K562 (cell line): Measurements from ENCODE around the gene NUSAP1. TPM values are rescaled to one million over a fixed set of nuclear protein-coding genes. Genes with fewer than 3 reads are reported as not detected.

Source experiments
- ATAC-seq: fragments of 200-7000 bp; cut with Tn5 transposase; 3 replicates; pipeline ENCODE4 v1.9.1; 2020; ENCODE audit warnings: moderate library complexity
- BruUV-seq: library from RNA; stranded (reverse); fragments of 400-500 nt; replicated peaks from 2 replicates; lab custom pipeline; 2021; lab: Mats Ljungman, UMichigan
- CTCF ChIA-PET: fragments of 300-600 bp; formaldehyde crosslinking; extraction: SDS; loops from one replicate; lab custom pipeline; 2021; ENCODE audit warnings: low intra/inter-chr PET ratio; lab: Yijun Ruan, JAX
- POLR2A ChIA-PET: fragments of 300-600, 350-650 bp; sonication (Branson Sonifier 250); formaldehyde crosslinking; extraction: SDS; loops from one replicate; lab custom pipeline; 2021; ENCODE audit warnings: antibody characterized with exemption, inconsistent platforms; lab: Yijun Ruan, JAX
- DNase-seq, 4 experiments: peaks; one replicate each; pipeline versions ENCODE4 v3.0.0 to v3.0.0-alpha.2; 2011 to 2018; ENCODE audit warnings: low spot score in 3 of 4, mixed read lengths in 3 of 4; ENCODE audit errors: extremely low read depth in 1 of 4
- FAIRE-seq: peaks from 2 replicates; lab custom pipeline; 2011; peaks lifted over from hg19 to GRCh38; lab: Jason Lieb, UNC
- H2AFZ ChIP-seq: 2 replicates; pipeline ENCODE4 v1.6.0; 2011; ENCODE audit warnings: low read depth, low read length, control low read depth, inconsistent platforms
- H3K27ac ChIP-seq: fragments of 200-600 bp; 3 replicates; pipeline ENCODE4 v1.8.0; 2011; ENCODE audit warnings: low read depth, mild to moderate bottlenecking, control low read depth, inconsistent platforms, low read length, moderate library complexity, mixed read lengths; ENCODE audit errors: extremely low read depth
- H3K27me3 ChIP-seq, 2 experiments: fragments of 300-600 bp in 1 of 2; 2 replicates in 1 of 2; 3 replicates in 1 of 2; pipeline versions ENCODE4 v1.6.0 to v1.8.0; 2011; ENCODE audit warnings: inconsistent platforms in 2 of 2, low read length in 2 of 2, mild to moderate bottlenecking in 1 of 2, mixed read lengths in 1 of 2, moderate library complexity in 1 of 2; ENCODE audit not compliant: control insufficient read depth in 2 of 2, insufficient read depth in 2 of 2
- H3K36me3 ChIP-seq: fragments of 300-600 bp; 3 replicates; pipeline ENCODE4 v1.8.0; 2011; ENCODE audit warnings: mild to moderate bottlenecking, low read length, inconsistent platforms; ENCODE audit not compliant: control insufficient read depth, insufficient read depth
- H3K4me1 ChIP-seq, 2 experiments: fragments of 200-600 bp in 1 of 2; replicated peaks in 1 of 2; 2 replicates in 1 of 2; 3 replicates in 1 of 2; pipeline versions ENCODE4 v1.5.1 to v1.8.0; 2011; ENCODE audit warnings: inconsistent platforms in 2 of 2, low read length in 2 of 2, mild to moderate bottlenecking in 1 of 2, mixed read lengths in 1 of 2, moderate library complexity in 1 of 2; ENCODE audit not compliant: control insufficient read depth in 2 of 2, insufficient read depth in 2 of 2
- H3K4me2 ChIP-seq: 2 replicates; pipeline ENCODE4 v1.6.1; 2011; ENCODE audit warnings: low read length, control low read depth, inconsistent platforms, mixed read lengths; ENCODE audit not compliant: insufficient read depth
- H3K4me3 ChIP-seq: fragments of 200-600 bp; sonication (generic), shearing (Covaris generic); 2 replicates; pipeline ENCODE4 v1.5.1; 2016; ENCODE audit warnings: control low read depth, inconsistent platforms
- H3K79me2 ChIP-seq: fragments of 200-600 bp; 3 replicates; pipeline ENCODE4 v1.8.0; 2011; ENCODE audit warnings: low read length, inconsistent platforms; ENCODE audit not compliant: control insufficient read depth, insufficient read depth
- H3K9ac ChIP-seq, 2 experiments: 2 replicates each; pipeline versions ENCODE4 v1.6.0 to v1.6.1; 2011; ENCODE audit warnings: low read depth in 2 of 2, low read length in 2 of 2, control low read depth in 1 of 2, inconsistent platforms in 1 of 2, mild to moderate bottlenecking in 1 of 2, mixed read lengths in 1 of 2; ENCODE audit not compliant: insufficient read depth in 1 of 2
- H3K9me1 ChIP-seq: one replicate; pipeline ENCODE4 v1.6.0; 2011; ENCODE audit warnings: inconsistent platforms, mild to moderate bottlenecking, low read length, moderate library complexity; ENCODE audit not compliant: control insufficient read depth, insufficient read depth
- H3K9me3 ChIP-seq: replicated peaks from 2 replicates; pipeline ENCODE4 v1.5.1; 2011; ENCODE audit warnings: low read depth, low read length, inconsistent platforms; ENCODE audit not compliant: control insufficient read depth, insufficient read depth
- H4K20me1 ChIP-seq: replicated peaks from 2 replicates; pipeline ENCODE4 v1.6.1; 2011; ENCODE audit warnings: low read length, inconsistent platforms, mixed read lengths; ENCODE audit not compliant: control insufficient read depth, insufficient read depth
- BACH1 ChIP-seq: fragments of 200-800 bp; sonication (Bioruptor generic); IDR thresholded peaks from 2 replicates; pipeline ENCODE4 v1.6.1; 2016; ENCODE audit warnings: missing genetic modification characterization, missing compliant biosample characterization
- CCNT2 ChIP-seq: IDR thresholded peaks from 2 replicates; pipeline ENCODE4 v1.6.1; 2011; ENCODE audit warnings: borderline replicate concordance, low read depth, mild to moderate bottlenecking, moderate library complexity, mixed read lengths, low read length; ENCODE audit not compliant: insufficient read length; ENCODE audit errors: extremely low read depth
- DDX20 ChIP-seq: fragments of 450-650 bp; IDR thresholded peaks from 2 replicates; pipeline ENCODE4 v1.6.1; 2016; ENCODE audit warnings: missing genetic modification characterization, low read depth, mild to moderate bottlenecking, missing compliant biosample characterization, moderate library complexity
- ELF1 ChIP-seq: fragments of 200-800 bp; sonication (Bioruptor generic); IDR thresholded peaks from 2 replicates; pipeline ENCODE4 v1.6.1; 2016; ENCODE audit warnings: missing genetic modification characterization, missing compliant biosample characterization
- HIVEP1 ChIP-seq: fragments of 250-450 bp; sonication (Bioruptor Pico); IDR thresholded peaks from 2 replicates; pipeline ENCODE4 v1.4.0; 2020; ENCODE audit warnings: mild to moderate bottlenecking
- KHSRP ChIP-seq: fragments of 450-650 bp; IDR thresholded peaks from 2 replicates; pipeline ENCODE4 v1.6.1; 2017
- MCM2 ChIP-seq: fragments of 450-650 bp; IDR thresholded peaks from 2 replicates; pipeline ENCODE4 v1.6.1; 2017; ENCODE audit warnings: low read depth, mild to moderate bottlenecking
- MTF1 ChIP-seq: fragments of 250-450 bp; sonication (Bioruptor Pico); IDR thresholded peaks from 2 replicates; pipeline ENCODE4 v1.9.0; 2021; ENCODE audit warnings: moderate library complexity, mild to moderate bottlenecking, inconsistent platforms, borderline replicate concordance
- RFX1 ChIP-seq: fragments of 450-650 bp; IDR thresholded peaks from 2 replicates; pipeline ENCODE4 v1.6.1; 2016; ENCODE audit warnings: mild to moderate bottlenecking, moderate library complexity
- SMARCA4 ChIP-seq: fragments of 450-650 bp; IDR thresholded peaks from 2 replicates; pipeline ENCODE4 v1.6.1; 2016
- SNRNP70 ChIP-seq: fragments of 200-400 bp; formaldehyde crosslinking; optimal IDR thresholded peaks from 2 replicates; pipeline ENCODE3; 2017; ENCODE audit warnings: low read depth, low read length
- TCFL5 ChIP-seq: fragments of 250-450 bp; sonication (Bioruptor Pico); conservative IDR thresholded peaks from 2 replicates; pipeline ENCODE4 v1.6.1; 2021; ENCODE audit warnings: mild to moderate bottlenecking, moderate library complexity, matching md5 sums
- ZC3H4 ChIP-seq: sonication (generic); formaldehyde crosslinking; IDR thresholded peaks from 2 replicates; pipeline ENCODE4 v1.9.0; 2021; ENCODE audit warnings: missing genetic modification reagents, borderline replicate concordance
- ZNF184 ChIP-seq: sonication (generic); formaldehyde crosslinking; IDR thresholded peaks from 2 replicates; pipeline ENCODE4 v1.5.0; 2020; ENCODE audit warnings: missing genetic modification reagents
- ZZZ3 ChIP-seq: fragments of 450-650 bp; IDR thresholded peaks from 2 replicates; pipeline ENCODE4 v1.6.1; 2016; ENCODE audit warnings: antibody characterized with exemption, mild to moderate bottlenecking, moderate library complexity
- WGBS: fragments of 100-300 bp; shearing (Covaris generic); methylation state at CpG from one replicate; pipeline ENCODE4 v1.1.6; 2016; ENCODE audit warnings: low coverage, mixed read lengths; ENCODE audit not compliant: insufficient coverage; ENCODE audit errors: missing lambda C conversion rate; 5-methylcytosine and 5-hydroxymethylcytosine counted together
- in situ Hi-C: fragments of 300-500 bp; cut with MboI; formaldehyde crosslinking; loops from 4 replicates; pipeline ENCODE4 v1.15.0; 2018; ENCODE audit warnings: inconsistent platforms, mixed read lengths
- intact Hi-C: fragments of 100-400 bp; cut with micrococcal nuclease; formaldehyde crosslinking; loops from 2 replicates; pipeline ENCODE4 v1.14.2; 2022
- polyA plus RNA-seq, 8 experiments: library from polyadenylated mRNA; depleted of rRNA in 4 of 8; stranded (reverse) in 5 of 8; unstranded in 3 of 8; fragments of >200 nt; fragmentation: Nextera tagmentation in 2 of 8; fragmentation: Illumina TruSeq in 1 of 8; extraction: Ambion mirVana in 2 of 8; extraction: Trizol in 1 of 8; gene quantifications; 2 replicates each; pipeline versions ENCODE4 v1.2.1 to v1.2.3, GENCODE V29; 2011 to 2014; ENCODE audit warnings: inconsistent platforms in 1 of 8, missing spikeins in 1 of 8
- total RNA-seq, 7 experiments: library from RNA; depleted of rRNA in 6 of 7; stranded (reverse); fragments of >200 nt in 6 of 7; fragmentation: Illumina TruSeq in 2 of 7; extraction: Trizol in 2 of 7; gene quantifications; 2 replicates each; pipeline versions ENCODE4 v1.2.1 to v1.2.3, GENCODE V29; 2011 to 2021; ENCODE audit warnings: low replicate concordance in 1 of 7
- TF ChIP-seq, protein P1 (sequence below): IDR thresholded peaks from 2 replicates; pipeline ENCODE4 v1.6.1; 2012; ENCODE audit warnings: low read depth, low read length, improper control_type of control experiment, borderline replicate concordance
- TF ChIP-seq, protein P2 (sequence below): fragments of 450-650 bp; IDR thresholded peaks from 2 replicates; pipeline ENCODE4 v1.6.1; 2014; ENCODE audit warnings: low read depth, mild to moderate bottlenecking, moderate library complexity, borderline replicate concordance
- TF ChIP-seq, protein P3 (sequence below): fragments of 250-450 bp; sonication (Bioruptor Pico); IDR thresholded peaks from 2 replicates; pipeline ENCODE4 v1.5.0; 2021; ENCODE audit warnings: mild to moderate bottlenecking, borderline replicate concordance

NUSAP1 gene
- total and polyA plus RNA-seq, 9 of the 15 experiments (the other 6 are each of a cell fraction or from before 2014, with no cell fraction given): 119 to 266 (median 227) TPM

- no peak for TF ChIP-seq BACH1 (tag)
- TF ChIP-seq MCM2: no peak
These were observed 8.8 kb downstream of the NUSAP1 start (continued) for GRCh38 chr15:41341519-41341918.

DNA sequence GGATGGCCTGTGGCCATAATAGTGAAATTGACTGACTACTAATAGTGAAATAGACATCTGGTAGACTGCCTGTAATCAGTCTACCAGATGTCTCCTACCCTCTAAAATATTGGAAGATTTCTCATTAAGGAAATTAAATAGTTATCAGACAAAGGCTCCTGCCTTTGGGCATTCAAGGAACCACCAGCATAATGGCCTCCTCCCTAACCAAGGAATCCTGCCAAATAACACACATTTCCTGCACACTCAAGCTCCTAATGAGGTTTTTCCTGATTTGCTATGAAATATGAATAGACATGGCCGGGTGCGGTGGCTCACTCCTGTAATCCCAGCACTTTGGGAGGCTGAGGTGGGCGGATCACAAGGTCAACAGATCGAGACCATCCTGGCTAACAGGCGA, 14.6 kb downstream of the NUSAP1 start:
- no peaks in the 10 kb centered on the region for H3K27me3 ChIP-seq
- H3K36me3 ChIP-seq: peaks cover 91% of the 10 kb centered on the region
- 95% methylated on average over 5 of the region's 5 CpGs for WGBS
- no peak overlapping the region for H3K27ac ChIP-seq
- FAIRE-seq (no peak), DNase-seq (no peak), ATAC-seq (no peak)
- H2AFZ ChIP-seq: no peak overlapping the region
- no peak for TF ChIP-seq SMARCA4
- no peak for TF ChIP-seq KHSRP
- TF ChIP-seq MTF1 (CRISPR knock-in tag): no peak
- TF ChIP-seq, protein P1, sequence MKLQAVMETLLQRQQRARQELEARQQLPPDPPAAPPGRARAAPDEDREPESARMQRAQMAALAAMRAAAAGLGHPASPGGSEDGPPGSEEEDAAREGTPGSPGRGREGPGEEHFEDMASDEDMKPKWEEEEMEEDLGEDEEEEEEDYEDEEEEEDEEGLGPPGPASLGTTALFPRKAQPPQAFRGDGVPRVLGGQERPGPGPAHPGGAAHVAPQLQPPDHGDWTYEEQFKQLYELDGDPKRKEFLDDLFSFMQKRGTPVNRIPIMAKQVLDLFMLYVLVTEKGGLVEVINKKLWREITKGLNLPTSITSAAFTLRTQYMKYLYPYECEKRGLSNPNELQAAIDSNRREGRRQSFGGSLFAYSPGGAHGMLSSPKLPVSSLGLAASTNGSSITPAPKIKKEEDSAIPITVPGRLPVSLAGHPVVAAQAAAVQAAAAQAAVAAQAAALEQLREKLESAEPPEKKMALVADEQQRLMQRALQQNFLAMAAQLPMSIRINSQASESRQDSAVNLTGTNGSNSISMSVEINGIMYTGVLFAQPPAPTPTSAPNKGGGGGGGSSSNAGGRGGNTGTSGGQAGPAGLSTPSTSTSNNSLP: no peak
- TF ChIP-seq ELF1 (tag): no peak
- TF ChIP-seq ZNF184 (CRISPR knock-in tag): no peak
- no peak for TF ChIP-seq ZZZ3
- no peak for TF ChIP-seq ZC3H4 (CRISPR knock-in tag)
- no peak for TF ChIP-seq CCNT2
- no peak for TF ChIP-seq RFX1
- TF ChIP-seq, protein P2, sequence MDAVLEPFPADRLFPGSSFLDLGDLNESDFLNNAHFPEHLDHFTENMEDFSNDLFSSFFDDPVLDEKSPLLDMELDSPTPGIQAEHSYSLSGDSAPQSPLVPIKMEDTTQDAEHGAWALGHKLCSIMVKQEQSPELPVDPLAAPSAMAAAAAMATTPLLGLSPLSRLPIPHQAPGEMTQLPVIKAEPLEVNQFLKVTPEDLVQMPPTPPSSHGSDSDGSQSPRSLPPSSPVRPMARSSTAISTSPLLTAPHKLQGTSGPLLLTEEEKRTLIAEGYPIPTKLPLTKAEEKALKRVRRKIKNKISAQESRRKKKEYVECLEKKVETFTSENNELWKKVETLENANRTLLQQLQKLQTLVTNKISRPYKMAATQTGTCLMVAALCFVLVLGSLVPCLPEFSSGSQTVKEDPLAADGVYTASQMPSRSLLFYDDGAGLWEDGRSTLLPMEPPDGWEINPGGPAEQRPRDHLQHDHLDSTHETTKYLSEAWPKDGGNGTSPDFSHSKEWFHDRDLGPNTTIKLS: no peak
- TF ChIP-seq HIVEP1 (CRISPR knock-in tag): no peak
- TF ChIP-seq SNRNP70: no peak
- no peak for TF ChIP-seq TCFL5 (CRISPR knock-in tag)
- TF ChIP-seq DDX20 (tag): no peak
- TF ChIP-seq, protein P3, sequence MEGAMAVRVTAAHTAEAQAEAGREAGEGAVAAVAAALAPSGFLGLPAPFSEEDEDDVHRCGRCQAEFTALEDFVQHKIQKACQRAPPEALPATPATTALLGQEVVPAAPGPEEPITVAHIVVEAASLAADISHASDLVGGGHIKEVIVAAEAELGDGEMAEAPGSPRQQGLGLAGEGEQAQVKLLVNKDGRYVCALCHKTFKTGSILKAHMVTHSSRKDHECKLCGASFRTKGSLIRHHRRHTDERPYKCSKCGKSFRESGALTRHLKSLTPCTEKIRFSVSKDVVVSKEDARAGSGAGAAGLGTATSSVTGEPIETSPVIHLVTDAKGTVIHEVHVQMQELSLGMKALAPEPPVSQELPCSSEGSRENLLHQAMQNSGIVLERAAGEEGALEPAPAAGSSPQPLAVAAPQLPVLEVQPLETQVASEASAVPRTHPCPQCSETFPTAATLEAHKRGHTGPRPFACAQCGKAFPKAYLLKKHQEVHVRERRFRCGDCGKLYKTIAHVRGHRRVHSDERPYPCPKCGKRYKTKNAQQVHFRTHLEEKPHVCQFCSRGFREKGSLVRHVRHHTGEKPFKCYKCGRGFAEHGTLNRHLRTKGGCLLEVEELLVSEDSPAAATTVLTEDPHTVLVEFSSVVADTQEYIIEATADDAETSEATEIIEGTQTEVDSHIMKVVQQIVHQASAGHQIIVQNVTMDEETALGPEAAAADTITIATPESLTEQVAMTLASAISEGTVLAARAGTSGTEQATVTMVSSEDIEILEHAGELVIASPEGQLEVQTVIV (CRISPR knock-in tag): no peak
- H3K9me1 ChIP-seq: no peaks in the 10 kb centered on the region
- H3K4me2 ChIP-seq: no peak overlapping the region
- H3K4me1 ChIP-seq: no peaks in the 10 kb centered on the region
- H3K9ac ChIP-seq: no peak overlapping the region
- peaks cover 17% of the 10 kb centered on the region for H3K79me2 ChIP-seq
- no peaks in the 10 kb centered on the region for H3K9me3 ChIP-seq
- POLR2A ChIA-PET: interaction anchor here (0.9 kb wide), 1 partner anchor 10 kb away, joined by 4 read pairs; no protein-coding TSS in a partner anchor
- BruUV-seq: no TSS peak
- CTCF ChIA-PET: no interaction called here
- in situ Hi-C loops (no loop called here), intact Hi-C loops (no loop called here)
- H4K20me1 ChIP-seq: no peaks in the 10 kb centered on the region
- no peak overlapping the region for H3K4me3 ChIP-seq
